Activated CD4-positive, alpha-beta T cell treated with anti-CD3 and anti-CD28 coated beads for 48 hours (primary cell): Measurements from ENCODE around the gene GALNT7.

Source experiments
- DNase-seq: peaks from one replicate; pipeline ENCODE4 v3.0.0-alpha.2; 2020

GALNT7 gene

DNA sequence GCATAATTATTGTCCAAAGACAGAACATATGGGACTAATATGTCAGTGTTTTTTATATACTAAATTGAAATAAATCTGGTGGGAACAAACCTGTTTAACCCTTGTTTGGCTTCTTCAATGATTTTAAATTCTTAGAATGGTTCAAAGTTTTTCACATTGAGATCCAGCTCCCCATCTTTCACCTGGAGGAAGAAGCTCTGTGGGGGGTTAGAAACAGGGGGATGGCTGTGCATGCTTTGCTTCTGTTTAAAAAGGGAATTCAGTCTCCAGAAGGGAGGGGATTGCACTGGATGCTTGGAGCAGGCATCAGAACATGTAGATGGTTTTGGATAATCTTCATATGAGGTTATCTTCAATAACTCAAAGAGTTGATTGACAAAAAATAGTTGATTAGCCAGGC is 72.1 kb downstream of the GALNT7 start:
- no peak for DNase-seq

- no peak for DNase-seq
Observed at GRCh38 chr4:173242466-173243250, 74.0 kb downstream of the GALNT7 start.

DNA sequence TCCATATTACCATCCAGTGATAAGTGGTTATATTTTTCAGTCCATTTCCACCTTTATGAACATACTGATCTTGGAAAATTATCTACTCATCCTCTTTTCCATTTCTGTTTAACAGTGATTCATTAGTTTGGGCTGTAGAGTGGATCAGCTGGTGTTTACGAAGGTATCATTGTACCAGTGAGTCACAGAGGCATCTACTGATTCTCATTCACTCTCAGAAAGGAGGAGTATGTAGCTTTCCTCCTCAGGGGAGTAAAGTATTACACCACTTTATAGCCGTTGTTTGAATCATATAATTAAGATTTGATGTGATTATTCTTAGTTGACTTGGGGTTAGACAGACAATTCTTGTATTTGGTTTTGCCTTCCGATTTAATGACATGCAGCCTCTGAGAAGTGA is 74.7 kb downstream of the GALNT7 start:
- no peak for DNase-seq

DNA sequence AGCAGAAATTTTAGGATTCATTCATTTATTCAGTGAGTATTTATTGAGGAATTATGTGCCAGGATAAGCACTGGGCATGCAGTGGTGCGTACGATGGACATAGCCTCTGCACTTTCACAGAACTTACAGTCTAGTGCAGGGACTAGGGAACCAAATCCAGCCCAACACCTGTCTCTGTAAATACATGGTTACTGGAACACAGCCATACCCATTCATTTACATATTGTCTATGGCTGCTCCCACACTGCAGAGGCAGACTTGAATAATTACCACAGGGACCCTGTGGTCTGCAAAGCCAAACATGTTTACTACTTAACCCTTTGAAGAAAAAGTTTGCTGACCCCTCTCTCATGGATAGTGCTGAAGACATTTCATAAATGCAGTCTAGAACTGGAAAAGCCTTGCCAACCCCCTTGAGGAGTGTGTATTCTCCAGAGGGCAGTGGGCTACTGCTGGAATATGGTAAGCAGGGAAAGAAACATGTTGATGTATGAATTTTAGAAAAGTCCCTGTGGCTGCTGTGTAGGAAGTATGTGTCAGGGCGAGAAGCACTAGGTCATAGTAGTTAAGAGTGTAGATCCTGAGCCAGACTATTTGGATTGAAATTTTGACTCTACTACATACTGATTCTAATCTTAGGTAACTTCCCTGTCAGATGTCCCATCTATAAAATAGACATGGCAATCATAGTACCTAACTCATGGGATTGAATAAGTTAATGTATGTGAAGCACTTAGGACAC is 75.5 kb downstream of the GALNT7 start:
- no peak for DNase-seq

GRCh38 chr4:173245952-173246351 is 77.3 kb downstream of the GALNT7 start:
- DNase-seq: no peak

GRCh38 chr4:173246719-173247118 is 78.1 kb downstream of the GALNT7 start:
- no peak for DNase-seq

DNA sequence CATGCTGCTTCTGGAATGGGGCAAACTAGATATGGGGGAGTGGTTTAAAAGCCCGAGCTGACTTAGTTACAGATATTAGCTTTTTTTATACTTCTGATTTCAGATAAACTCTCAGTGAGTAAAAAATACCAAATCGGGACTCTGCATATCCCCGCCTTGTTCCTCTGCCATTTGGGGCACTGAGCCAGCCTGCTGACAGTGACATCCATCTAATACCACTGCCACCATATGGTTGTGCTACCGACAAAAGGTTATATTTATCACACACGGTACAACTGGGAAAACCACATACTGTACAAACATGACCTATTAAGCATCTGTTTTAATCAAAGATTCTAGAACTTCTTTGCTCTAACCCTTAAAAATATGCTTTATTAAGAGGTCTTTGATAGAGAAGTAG is 78.7 kb downstream of the GALNT7 start:
- DNase-seq: no peak

GRCh38 chr4:173248690-173249089 is 80.1 kb downstream of the GALNT7 start:
- DNase-seq: no peak

- DNase-seq: peak; percentile 41
Observed at GRCh38 chr4:173252024-173252935, 83.7 kb downstream of the GALNT7 start.

DNA sequence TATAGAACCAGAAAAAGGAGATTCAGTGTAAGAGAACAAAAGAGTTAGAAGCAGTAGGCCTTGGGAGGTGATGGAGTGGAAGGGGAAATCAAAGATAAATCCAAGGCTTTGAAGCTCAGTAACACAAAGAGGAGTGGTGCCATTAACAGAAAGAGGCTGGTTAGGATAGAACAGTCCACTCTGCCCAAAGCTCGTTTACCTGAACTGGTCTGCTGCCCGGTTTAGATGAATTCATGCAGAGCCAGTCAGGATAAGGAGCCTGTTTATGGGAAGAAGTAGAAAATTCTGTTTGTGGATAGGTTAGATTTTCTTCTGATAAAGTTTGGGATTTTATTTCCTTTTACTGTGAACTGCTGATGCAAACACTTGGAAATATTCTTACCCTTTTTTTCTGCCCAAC is 85.0 kb downstream of the GALNT7 start:
- no peak for DNase-seq

DNA sequence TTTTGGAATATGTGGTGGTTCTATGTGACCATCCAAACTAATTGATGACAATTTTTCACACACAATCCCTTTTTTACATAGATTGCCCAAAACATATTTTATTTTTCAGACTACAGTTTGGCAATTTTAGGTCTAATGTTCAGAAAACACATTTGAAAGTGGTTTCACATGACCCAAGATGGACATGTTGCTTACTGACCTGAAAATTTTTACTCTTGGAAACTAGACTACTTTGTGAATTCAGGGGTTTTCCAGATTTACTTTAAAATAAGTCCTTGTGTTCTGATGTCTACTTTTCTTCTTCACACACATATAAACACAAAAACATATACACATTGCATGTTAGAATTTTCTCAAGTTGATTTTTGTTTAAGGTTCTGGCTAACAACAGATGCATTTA is 86.0 kb downstream of the GALNT7 start:
- no peak for DNase-seq

- no peak for DNase-seq
Observed at GRCh38 chr4:173256825-173257224, 88.2 kb downstream of the GALNT7 start.

DNA sequence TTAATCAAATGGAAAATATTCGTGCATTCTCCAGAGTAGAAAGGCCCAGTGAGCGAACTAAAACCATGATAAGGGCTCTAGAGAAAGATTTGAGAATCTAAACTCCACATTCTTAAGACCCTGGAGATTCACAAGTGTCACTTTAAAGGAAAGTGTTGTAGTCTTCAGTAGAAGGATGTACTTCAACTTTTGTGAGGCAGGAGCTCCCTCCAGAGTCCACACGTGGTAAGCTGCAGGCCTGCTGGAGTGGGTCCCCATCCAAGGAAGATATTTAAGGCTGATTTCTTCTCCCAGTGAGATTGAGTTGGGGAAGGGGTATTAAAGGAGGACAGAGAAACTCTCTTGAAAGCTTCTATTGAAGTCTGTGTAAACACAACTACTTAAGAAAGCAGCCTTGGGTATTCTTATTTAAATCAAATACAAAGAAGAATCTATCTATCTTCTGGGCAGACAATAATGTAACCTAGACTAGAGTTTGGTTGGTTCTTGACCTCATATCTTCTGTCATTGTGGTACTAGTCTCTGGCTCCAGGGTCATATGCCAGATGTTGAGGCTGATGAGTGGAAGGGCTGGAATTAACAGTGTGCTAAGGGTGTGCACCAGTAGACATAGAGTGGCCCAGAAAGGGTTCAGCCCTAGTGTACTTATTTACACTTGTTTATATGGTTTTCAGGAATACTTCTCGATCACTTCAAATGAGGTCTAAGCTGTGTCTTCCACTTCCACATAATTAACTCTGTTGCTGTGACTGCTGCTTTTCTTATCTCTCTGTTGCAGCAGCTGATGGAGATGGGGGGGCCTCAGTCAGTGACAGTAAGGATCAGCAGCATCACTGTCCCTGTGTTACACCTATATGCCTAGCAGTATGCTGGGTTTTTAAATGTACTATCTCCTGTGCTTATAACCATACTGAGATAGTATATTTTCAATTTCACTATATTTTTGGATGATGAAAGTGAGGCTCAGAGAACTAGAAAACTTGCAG is 89.4 kb downstream of the GALNT7 start:
- DNase-seq: peak; percentile 71

- DNase-seq: no peak
Observed at GRCh38 chr4:173258866-173259265, 90.3 kb downstream of the GALNT7 start.

- DNase-seq: no peak
Observed at GRCh38 chr4:173259310-173259709, 90.7 kb downstream of the GALNT7 start.

GRCh38 chr4:173261052-173261451 is 92.4 kb downstream of the GALNT7 start:
- DNase-seq: no peak

GRCh38 chr4:173262375-173262774 is 93.8 kb downstream of the GALNT7 start:
- DNase-seq: no peak

DNA sequence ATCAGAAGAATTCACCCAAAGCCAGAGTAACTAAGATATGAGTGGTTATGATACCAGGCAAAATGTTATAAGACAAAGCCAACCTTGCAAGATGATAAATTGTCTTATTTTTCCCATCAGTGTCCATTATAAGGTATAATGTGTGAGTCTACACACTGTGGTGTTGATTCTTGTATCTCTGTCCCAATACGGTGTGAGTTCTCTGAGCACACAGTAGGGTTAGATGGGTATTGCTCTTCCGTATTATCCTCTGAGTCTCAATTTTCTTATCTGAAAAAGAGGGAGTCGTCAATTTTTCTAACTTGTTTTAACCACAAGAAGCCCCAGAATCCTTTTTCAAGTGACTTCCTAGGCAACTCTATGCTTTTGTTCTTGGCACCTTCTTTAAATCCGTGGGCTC is 95.6 kb downstream of the GALNT7 start:
- no peak for DNase-seq

GRCh38 chr4:173264684-173265185 is 96.1 kb downstream of the GALNT7 start:
- DNase-seq: peak; percentile 11

DNA sequence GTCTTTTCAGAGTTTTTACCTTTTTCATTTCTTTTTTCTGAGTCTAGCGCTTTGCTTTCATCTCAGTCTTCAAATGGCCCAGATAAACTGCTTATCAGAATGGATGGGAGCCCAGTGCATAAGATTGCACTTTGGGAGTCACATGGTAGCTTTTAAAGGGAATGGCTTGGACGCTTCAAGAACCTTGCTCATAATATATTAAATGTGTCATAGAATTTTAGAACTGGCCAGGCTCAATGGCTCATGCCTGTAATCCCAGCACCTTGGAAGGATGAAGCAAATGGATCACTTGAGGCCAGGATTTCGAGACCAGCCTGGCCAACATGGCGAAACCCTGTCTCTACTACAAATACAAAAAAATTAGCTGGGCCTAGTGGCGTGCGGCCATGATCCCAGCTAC is 97.1 kb downstream of the GALNT7 start:
- DNase-seq: no peak

- DNase-seq: no peak
Observed at GRCh38 chr4:173267711-173268110, 99.1 kb downstream of the GALNT7 start.

DNA sequence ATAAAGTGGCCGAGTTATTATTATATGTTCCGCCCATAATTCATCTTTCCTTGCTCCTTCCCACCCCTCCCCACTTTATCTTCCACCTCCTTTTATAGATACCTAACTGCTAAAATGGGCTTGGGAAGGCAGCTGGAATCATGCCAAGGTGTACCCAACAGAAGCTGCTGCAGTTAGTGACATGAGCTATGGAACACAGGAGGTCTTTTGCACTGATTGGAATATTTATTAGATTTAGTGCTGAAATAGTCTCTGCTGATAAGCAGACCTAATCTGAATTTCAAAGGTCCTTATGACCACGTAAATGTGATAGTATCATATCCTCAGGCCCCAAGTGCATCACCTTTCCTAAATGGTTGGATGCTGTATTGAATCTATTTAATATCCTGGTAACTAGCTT is 100.7 kb downstream of the GALNT7 start:
- DNase-seq: no peak
